IPS-20b (cell line): ENCODE data around the gene NDUFS8.

Experiments
- H3K27ac ChIP-seq: one replicate; pipeline ENCODE4 v1.5.1; 2013; ENCODE audit warnings: low read length
- H3K27me3 ChIP-seq: 2 replicates; pipeline ENCODE4 v1.6.1; 2013; ENCODE audit warnings: mild to moderate bottlenecking, low read length, inconsistent platforms; ENCODE audit not compliant: insufficient read depth
- H3K36me3 ChIP-seq: 2 replicates; pipeline ENCODE4 v1.6.1; 2013; ENCODE audit warnings: low read depth, mild to moderate bottlenecking, inconsistent platforms, low read length, moderate library complexity; ENCODE audit not compliant: insufficient read depth
- H3K4me1 ChIP-seq: 2 replicates; pipeline ENCODE4 v1.6.1; 2013; ENCODE audit warnings: mild to moderate bottlenecking, control low read depth, inconsistent platforms, low read length, moderate library complexity; ENCODE audit not compliant: insufficient read depth
- H3K4me3 ChIP-seq: 2 replicates; pipeline ENCODE4 v1.5.1; 2013; ENCODE audit warnings: mild to moderate bottlenecking, low read length, inconsistent platforms
- H3K9ac ChIP-seq: 2 replicates; pipeline ENCODE4 v1.6.1; 2013; ENCODE audit warnings: low read depth, mild to moderate bottlenecking, inconsistent platforms, low read length, moderate library complexity
- H3K9me3 ChIP-seq: 2 replicates; pipeline ENCODE4 v1.6.1; 2013; ENCODE audit warnings: mild to moderate bottlenecking, low read depth, low read length, inconsistent platforms; ENCODE audit not compliant: insufficient read depth

Gene NDUFS8

DNA sequence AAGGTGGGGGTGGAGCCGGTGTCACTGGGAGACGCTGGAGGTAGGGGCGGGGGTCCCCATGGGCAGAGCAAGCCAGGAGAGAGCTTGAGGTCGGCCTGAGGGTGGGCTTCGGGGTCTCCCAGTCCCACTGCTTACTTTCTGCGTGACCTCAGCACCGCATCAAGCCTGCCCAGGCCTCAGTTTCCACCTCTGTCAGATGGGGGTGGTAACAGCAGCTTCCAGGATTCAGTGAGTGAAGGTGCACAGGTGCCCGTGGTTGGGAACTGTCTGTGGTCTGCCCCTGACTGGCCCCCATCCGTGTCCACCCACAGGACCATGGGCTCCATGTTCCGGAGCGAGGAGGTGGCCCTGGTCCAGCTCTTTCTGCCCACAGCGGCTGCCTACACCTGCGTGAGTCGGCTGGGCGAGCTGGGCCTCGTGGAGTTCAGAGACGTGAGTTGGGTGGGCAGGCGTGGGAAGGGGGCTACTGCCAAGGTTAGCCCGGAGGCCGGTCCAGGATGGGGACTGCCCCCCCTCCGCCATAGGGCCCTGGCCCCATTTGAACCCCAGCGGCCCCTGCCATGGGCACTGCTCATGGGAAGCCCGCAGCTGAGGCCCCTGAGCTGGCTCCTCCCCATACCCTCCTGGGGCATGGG lies 10.6 kb downstream of the NDUFS8 start:
- Histone ChIP-seq H3K36me3 (no peaks in the 10 kb centered on the region), H3K4me3 (no peak overlapping the region), H3K9ac (no peak overlapping the region), H3K9me3 (no peaks in the 10 kb centered on the region), H3K27ac (no peak overlapping the region), H3K4me1 (peaks cover 4% of the 10 kb centered on the region; the same call in 1 of the 2 replicates), H3K27me3 (no peaks in the 10 kb centered on the region)

- Histone ChIP-seq H3K9me3 (no peaks in the 10 kb centered on the region), H3K9ac (no peak overlapping the region), H3K27me3 (no peaks in the 10 kb centered on the region), H3K27ac (no peak overlapping the region), H3K36me3 (no peaks in the 10 kb centered on the region), H3K4me1 (peaks cover 4% of the 10 kb centered on the region; the same call in 1 of the 2 replicates), H3K4me3 (no peak overlapping the region)
These were observed 11.2 kb downstream of the NDUFS8 start for GRCh38 chr11:68041617-68042218.

DNA sequence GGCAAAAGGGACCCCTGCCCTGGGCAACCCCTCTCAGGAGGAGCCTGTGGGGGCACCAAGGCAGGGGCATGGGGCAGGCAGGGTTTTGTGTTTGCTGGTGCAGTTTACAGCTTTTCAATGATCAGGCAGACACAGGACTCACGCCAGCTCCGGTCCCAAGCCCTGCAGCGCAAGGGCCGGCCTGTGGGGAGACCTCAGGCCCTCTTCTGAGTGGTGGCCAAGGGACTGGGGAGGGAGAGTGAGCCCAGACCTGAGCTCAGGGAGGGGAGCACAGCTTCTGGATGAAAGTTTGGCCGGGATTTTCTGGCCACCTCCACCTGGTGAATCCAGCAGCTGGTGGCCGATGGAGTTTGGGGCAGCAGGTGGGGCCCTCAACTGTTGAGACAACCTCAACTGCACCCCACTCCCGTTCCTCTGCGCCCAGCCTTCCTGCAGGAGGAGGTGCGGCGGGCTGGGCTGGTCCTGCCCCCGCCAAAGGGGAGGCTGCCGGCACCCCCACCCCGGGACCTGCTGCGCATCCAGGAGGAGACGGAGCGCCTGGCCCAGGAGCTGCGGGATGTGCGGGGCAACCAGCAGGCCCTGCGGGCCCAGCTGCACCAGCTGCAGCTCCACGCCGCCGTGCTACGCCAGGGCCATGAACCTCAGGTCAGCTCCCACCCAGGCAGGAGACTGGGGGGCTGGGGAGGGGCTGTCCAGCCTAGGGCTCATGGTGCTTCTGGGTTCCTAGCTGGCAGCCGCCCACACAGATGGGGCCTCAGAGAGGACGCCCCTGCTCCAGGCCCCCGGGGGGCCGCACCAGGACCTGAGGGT lies 11.9 kb downstream of the NDUFS8 start:
- peaks cover 4% of the 10 kb centered on the region; the same call in 1 of the 2 replicates for H3K4me1 ChIP-seq
- no peaks in the 10 kb centered on the region for H3K9me3 ChIP-seq
- H3K9ac ChIP-seq = no peak overlapping the region
- no peak overlapping the region for H3K4me3 ChIP-seq
- H3K27ac ChIP-seq = no peak overlapping the region
- H3K36me3 ChIP-seq = no peaks in the 10 kb centered on the region
- no peaks in the 10 kb centered on the region for H3K27me3 ChIP-seq

DNA sequence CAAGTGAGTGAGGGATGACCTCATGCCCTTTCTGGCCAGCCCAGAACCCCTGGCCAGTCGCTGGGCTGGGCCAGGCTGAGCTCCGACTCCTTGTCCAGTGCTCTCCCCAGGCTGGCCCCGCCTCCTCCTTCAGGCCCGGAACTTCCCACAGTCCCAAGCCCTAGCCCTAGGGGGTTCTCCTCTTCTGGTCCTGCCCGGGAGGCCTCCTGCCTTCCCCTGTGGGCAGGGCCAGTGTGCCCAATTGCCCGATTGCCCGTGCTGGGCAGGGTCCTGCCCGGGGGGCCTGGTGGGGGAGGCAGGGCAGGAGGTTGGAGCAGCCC lies 12.5 kb downstream of the NDUFS8 start:
- peaks cover 4% of the 10 kb centered on the region; the same call in 1 of the 2 replicates for H3K4me1 ChIP-seq
- H3K27me3 ChIP-seq = no peaks in the 10 kb centered on the region
- H3K4me3 ChIP-seq = no peak overlapping the region
- no peak overlapping the region for H3K9ac ChIP-seq
- no peaks in the 10 kb centered on the region for H3K9me3 ChIP-seq
- H3K27ac ChIP-seq = no peak overlapping the region
- no peaks in the 10 kb centered on the region for H3K36me3 ChIP-seq

- H3K27me3 ChIP-seq = no peaks in the 10 kb centered on the region
- H3K4me3 ChIP-seq = no peak overlapping the region
- no peaks in the 10 kb centered on the region for H3K9me3 ChIP-seq
- H3K9ac ChIP-seq = no peak overlapping the region
- H3K27ac ChIP-seq = no peak overlapping the region
- H3K4me1 ChIP-seq = peaks cover 4% of the 10 kb centered on the region; the same call in 1 of the 2 replicates
- no peaks in the 10 kb centered on the region for H3K36me3 ChIP-seq
These were observed 13.1 kb downstream of the NDUFS8 start for GRCh38 chr11:68043349-68044144.

DNA sequence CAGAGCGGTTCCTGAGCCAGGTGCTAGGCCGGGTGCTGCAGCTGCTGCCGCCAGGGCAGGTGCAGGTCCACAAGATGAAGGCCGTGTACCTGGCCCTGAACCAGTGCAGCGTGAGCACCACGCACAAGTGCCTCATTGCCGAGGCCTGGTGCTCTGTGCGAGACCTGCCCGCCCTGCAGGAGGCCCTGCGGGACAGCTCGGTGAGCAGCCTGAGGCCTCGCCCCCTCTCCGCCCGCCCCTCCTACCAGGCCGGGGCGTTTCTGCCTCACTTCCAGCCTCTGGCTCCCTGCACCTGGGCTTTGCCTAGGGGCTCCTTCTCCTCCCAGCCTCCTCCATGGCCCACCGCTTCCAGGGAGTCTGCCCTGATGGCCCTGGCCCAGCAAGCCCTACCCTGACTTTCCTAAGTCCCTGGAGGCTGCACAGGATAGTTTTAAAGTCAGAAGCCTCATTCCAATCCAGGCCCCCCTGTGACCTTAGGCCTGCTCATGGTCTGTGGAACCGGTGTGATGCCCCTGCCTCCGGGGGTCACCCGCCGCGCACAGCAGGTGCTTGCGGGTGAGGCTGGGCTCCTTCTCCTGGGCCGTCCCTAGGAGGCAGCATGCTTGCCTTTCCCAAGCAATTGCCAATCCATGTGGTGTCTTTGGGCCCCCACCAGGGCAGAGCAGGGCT lies 13.8 kb downstream of the NDUFS8 start:
- no peaks in the 10 kb centered on the region for H3K27me3 ChIP-seq
- H3K4me3 ChIP-seq = no peak overlapping the region
- H3K36me3 ChIP-seq = no peaks in the 10 kb centered on the region
- H3K27ac ChIP-seq = no peak overlapping the region
- peaks cover 4% of the 10 kb centered on the region; the same call in 1 of the 2 replicates for H3K4me1 ChIP-seq
- no peaks in the 10 kb centered on the region for H3K9me3 ChIP-seq
- H3K9ac ChIP-seq = no peak overlapping the region

DNA sequence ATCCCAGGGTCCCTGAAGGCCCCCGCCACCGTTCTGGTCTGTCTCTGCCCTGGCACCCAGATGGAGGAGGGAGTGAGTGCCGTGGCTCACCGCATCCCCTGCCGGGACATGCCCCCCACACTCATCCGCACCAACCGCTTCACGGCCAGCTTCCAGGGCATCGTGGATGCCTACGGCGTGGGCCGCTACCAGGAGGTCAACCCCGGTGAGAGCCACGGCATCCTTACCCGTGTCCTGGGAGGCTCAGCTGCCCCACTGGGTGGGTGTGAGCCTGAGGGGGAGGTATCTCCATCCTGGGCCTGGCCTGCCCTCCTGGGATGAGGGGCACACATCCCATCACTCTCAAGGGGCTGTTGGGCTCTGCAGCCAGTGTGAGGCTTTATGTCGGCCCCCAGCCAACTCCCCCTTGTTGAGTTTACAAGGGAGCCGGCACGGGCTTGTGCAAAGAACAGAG lies 14.4 kb downstream of the NDUFS8 start:
- Histone ChIP-seq H3K27me3 (no peaks in the 10 kb centered on the region), H3K4me1 (peaks cover 3% of the 10 kb centered on the region; the same call in 1 of the 2 replicates), H3K27ac (no peak overlapping the region), H3K4me3 (no peak overlapping the region), H3K9ac (no peak overlapping the region), H3K9me3 (no peaks in the 10 kb centered on the region), H3K36me3 (no peaks in the 10 kb centered on the region)

- H3K4me3 ChIP-seq = no peak overlapping the region
- H3K4me1 ChIP-seq = 0 out of 2 replicates have a peak, but pooled peaks cover 3% of the 10 kb centered on the region
- H3K36me3 ChIP-seq = no peaks in the 10 kb centered on the region
- no peaks in the 10 kb centered on the region for H3K27me3 ChIP-seq
- H3K9me3 ChIP-seq = no peaks in the 10 kb centered on the region
- H3K9ac ChIP-seq = no peak overlapping the region
- no peak overlapping the region for H3K27ac ChIP-seq
These were observed 17.2 kb downstream of the NDUFS8 start for GRCh38 chr11:68047437-68048290.

DNA sequence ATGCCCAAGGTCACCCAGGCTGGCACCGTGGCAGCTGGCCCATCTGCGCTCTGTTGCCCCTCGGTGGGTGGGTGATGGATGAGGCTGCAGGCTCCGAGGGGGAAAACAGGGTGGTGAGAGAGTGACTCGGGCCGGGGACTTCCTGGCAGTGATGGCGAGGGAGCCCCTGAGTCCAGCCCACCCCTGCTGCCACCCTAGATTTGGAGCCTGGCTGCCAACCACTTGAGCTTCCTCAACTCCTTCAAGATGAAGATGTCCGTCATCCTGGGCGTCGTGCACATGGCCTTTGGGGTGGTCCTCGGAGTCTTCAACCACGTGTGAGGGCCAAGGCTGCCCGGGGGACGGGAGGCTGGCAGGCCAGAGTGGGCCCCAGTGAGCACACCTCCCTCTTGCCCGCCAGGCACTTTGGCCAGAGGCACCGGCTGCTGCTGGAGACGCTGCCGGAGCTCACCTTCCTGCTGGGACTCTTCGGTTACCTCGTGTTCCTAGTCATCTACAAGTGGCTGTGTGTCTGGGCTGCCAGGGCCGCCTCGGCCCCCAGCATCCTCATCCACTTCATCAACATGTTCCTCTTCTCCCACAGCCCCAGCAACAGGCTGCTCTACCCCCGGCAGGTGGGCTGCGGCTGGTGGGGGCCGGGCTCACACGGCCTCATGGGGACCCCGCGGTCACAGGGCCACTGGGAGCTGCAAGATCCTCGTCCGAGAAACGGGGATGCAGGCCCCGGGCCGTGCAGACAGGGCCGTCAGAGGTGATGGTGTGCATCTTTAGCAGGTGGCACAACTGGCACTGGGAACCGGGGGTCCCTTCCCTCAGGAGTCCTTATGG lies 18.4 kb downstream of the NDUFS8 start:
- Histone ChIP-seq H3K9ac (no peak overlapping the region), H3K36me3 (peaks cover 7% of the 10 kb centered on the region; the same call in 1 of the 2 replicates), H3K9me3 (no peaks in the 10 kb centered on the region), H3K27me3 (no peaks in the 10 kb centered on the region), H3K4me1 (0 out of 2 replicates have a peak, but pooled peaks cover 3% of the 10 kb centered on the region), H3K27ac (no peak overlapping the region), H3K4me3 (no peak overlapping the region)
